PC-3 (cell line): Measurements from ENCODE around the gene CDAN1.
"Not testable (repeated sequence)": the region's sequence is repeated elsewhere in the genome, so short reads cannot be mapped to it uniquely, and the experiment has no call there.

ENCODE experiments used
- CTCF ChIP-seq: fragments of 300-600 bp; sonication (generic); conservative IDR thresholded peaks from 2 replicates; pipeline ENCODE4 v1.5.1; 2017; ENCODE audit warnings: antibody characterized with exemption, low read depth, mild to moderate bottlenecking, low read length
- EZH2 ChIP-seq: fragments of 300-600 bp; sonication (generic); IDR thresholded peaks from one replicate; pipeline ENCODE4 v1.6.1; 2017; ENCODE audit warnings: antibody characterized with exemption, mild to moderate bottlenecking, low read length; ENCODE audit not compliant: unreplicated experiment
- EZH2phosphoT487 ChIP-seq: fragments of 300-600 bp; sonication (generic); IDR thresholded peaks from 2 replicates; pipeline ENCODE4 v1.6.1; 2018; ENCODE audit warnings: mild to moderate bottlenecking, antibody characterized with exemption, low read length, borderline replicate concordance

- TF ChIP-seq CTCF, EZH2, EZH2phosphoT487: not testable (repeated sequence)
These were observed 27.3 kb upstream of the CDAN1 start for GRCh38 chr15:42764154-42764731.
